T-cell (primary cell): ENCODE results near the gene GASK1A. TPM values are rescaled to one million over a fixed set of nuclear protein-coding genes. Genes with fewer than 3 reads are reported as not detected.

Source experiments
- ATAC-seq, 4 experiments: fragments of 200-7000 bp in 3 of 4; fragments of 150-1000 bp in 1 of 4; cut with Tn5 transposase; replicated peaks in 1 of 4; 1 replicate in 3 of 4; 2 replicates in 1 of 4; pipeline ENCODE4 v1.10.0; 2021; ENCODE audit warnings: moderate library complexity in 3 of 4, mild to moderate bottlenecking in 2 of 4, moderate number of reproducible peaks in 1 of 4
- CTCF ChIA-PET, 2 donors: fragments of 300-600 bp; sonication (Branson Sonifier 250); formaldehyde crosslinking; loops; one replicate each; lab custom pipeline; 2022; ENCODE audit warnings: antibody characterized with exemption in 2 of 2; lab: Charles Lee
- POLR2A ChIA-PET, 2 donors: fragments of 300-600 bp; sonication (Branson Sonifier 250); formaldehyde crosslinking; loops; one replicate each; lab custom pipeline; 2022; ENCODE audit warnings: antibody characterized with exemption in 2 of 2; lab: Charles Lee
- DNase-seq, 35 experiments: peaks; one replicate each; pipeline versions ENCODE4 v3.0.0 to v3.0.0-alpha.2; 2013 to 2023
- H3K27ac ChIP-seq: one replicate; pipeline ENCODE4 v1.5.1; 2013; ENCODE audit warnings: low read length
- H3K27me3 ChIP-seq, 2 experiments: replicated peaks in 1 of 2; 1 replicate in 1 of 2; 2 replicates in 1 of 2; pipeline versions ENCODE4 v1.6.1 to v1.7.0; 2013; ENCODE audit warnings: low read length in 1 of 2, mixed read lengths in 1 of 2; ENCODE audit not compliant: control insufficient read depth in 2 of 2, insufficient read depth in 2 of 2; ENCODE audit errors: extremely low read depth in 1 of 2
- H3K36me3 ChIP-seq, 2 donors: 1 replicate in 1 of 2; 2 replicates in 1 of 2; pipeline versions ENCODE4 v1.6.1 to v1.7.0; 2013; ENCODE audit warnings: low read length in 1 of 2; ENCODE audit not compliant: control insufficient read depth in 2 of 2, insufficient read depth in 1 of 2; ENCODE audit errors: extremely low read depth in 1 of 2
- H3K4me1 ChIP-seq, 2 experiments: 1 replicate in 1 of 2; 2 replicates in 1 of 2; pipeline versions ENCODE4 v1.6.1 to v1.7.0; 2013; ENCODE audit warnings: low read length in 2 of 2, mixed read lengths in 1 of 2; ENCODE audit not compliant: insufficient read depth in 2 of 2, control insufficient read depth in 1 of 2; ENCODE audit errors: extremely low read depth in 1 of 2
- H3K4me3 ChIP-seq, 2 donors: 1 replicate in 1 of 2; 2 replicates in 1 of 2; pipeline versions ENCODE4 v1.5.1 to v1.7.0; 2013; ENCODE audit warnings: mild to moderate bottlenecking in 2 of 2, low read length in 1 of 2, moderate library complexity in 1 of 2; ENCODE audit not compliant: control insufficient read depth in 1 of 2; ENCODE audit errors: extremely low read depth in 1 of 2
- H3K9me3 ChIP-seq: 2 replicates; pipeline ENCODE4 v1.7.0; 2013
- H3K27ac Mint-ChIP-seq, 2 donors: one replicate each; pipeline ENCODE4 v1.8.0; 2020 to 2021; ENCODE audit warnings: mild to moderate bottlenecking in 2 of 2, mixed read lengths in 2 of 2
- H3K27me3 Mint-ChIP-seq, 2 donors: one replicate each; pipeline ENCODE4 v1.8.0; 2021 to 2022; ENCODE audit warnings: mixed read lengths in 2 of 2
- H3K36me3 Mint-ChIP-seq: one replicate; pipeline ENCODE4 v1.8.0; 2021; ENCODE audit warnings: mixed read lengths
- H3K4me1 Mint-ChIP-seq, 3 donors: one replicate each; pipeline ENCODE4 v1.8.0; 2020 to 2022; ENCODE audit warnings: mixed read lengths in 3 of 3, mild to moderate bottlenecking in 1 of 3
- H3K4me3 Mint-ChIP-seq, 3 donors: one replicate each; pipeline ENCODE4 v1.8.0; 2020 to 2022; ENCODE audit warnings: mild to moderate bottlenecking in 3 of 3, mixed read lengths in 3 of 3, moderate library complexity in 3 of 3
- H3K9me3 Mint-ChIP-seq, 3 donors: one replicate each; pipeline ENCODE4 v1.8.0; 2020 to 2022; ENCODE audit warnings: mixed read lengths in 3 of 3
- WGBS: methylation state at CpG from one replicate; pipeline ENCODE4 v1.1.5; 2013; ENCODE audit warnings: missing lambda C conversion rate; ENCODE audit not compliant: insufficient coverage; 5-methylcytosine and 5-hydroxymethylcytosine counted together
- total RNA-seq, 35 experiments: library from RNA in 6 of 35; stranded (reverse) in 6 of 35; fragments of 120-200 nt in 1 of 35; gene quantifications; one replicate each; pipeline versions ENCODE4 v1.2.1 to v1.2.4 and lab custom pipeline; 2013 to 2026

The GASK1A gene
- total RNA-seq, 5 donors from 2014 or later (not counting 1 experiment from before 2014, with no cell fraction given) = 0.10 to 0.49 (median 0.17) TPM; not detected in 1

DNA sequence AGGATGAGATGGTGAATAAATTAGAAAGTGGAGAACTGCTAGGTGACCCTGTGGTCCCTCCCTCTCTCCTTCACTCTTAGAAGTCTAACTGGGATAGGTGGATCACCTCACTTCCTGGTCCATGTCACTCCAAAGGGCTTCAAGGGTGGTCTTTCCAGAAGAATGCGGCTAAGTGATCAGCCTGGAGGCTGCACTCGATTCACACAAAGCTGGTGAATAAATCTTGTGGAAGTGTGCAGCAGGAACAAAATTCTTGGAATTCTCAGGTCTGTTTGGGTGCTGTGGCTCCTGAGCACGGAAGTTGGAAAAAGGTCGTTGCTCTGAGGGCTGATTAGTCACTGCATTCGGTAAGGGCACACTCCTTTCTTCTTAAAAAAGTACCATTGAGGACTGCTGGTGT, 46.3 kb downstream of the GASK1A start:
- Histone ChIP-seq H3K27ac (peak overlapping the region; percentile 63), H3K9me3 (no peaks in the 10 kb centered on the region), H3K4me1 (peaks cover 41 to 66% of the 10 kb centered on the region in 2 experiments), H3K4me3 (no peak overlapping the region), H3K27me3 (no peaks in the 10 kb centered on the region), H3K36me3 (no peaks in the 10 kb centered on the region)
- Mint-ChIP-seq H3K9me3 (peaks cover 0 to 3% (median 0%) of the 10 kb centered on the region in 3 donors), H3K4me1 (peaks cover 65 to 82% (median 66%) of the 10 kb centered on the region in 3 donors), H3K4me3 (peak overlapping the region in 1 of 3 donors; percentile 81), H3K36me3 (no peaks in the 10 kb centered on the region), H3K27ac (peak overlapping the region; percentile 93 to 98), H3K27me3 (no peaks in the 10 kb centered on the region)
- no peak for DNase-seq
- POLR2A ChIA-PET = no interaction called here
- ATAC-seq = no peak
- CTCF ChIA-PET = no interaction called here
- 77% methylated on average over 5 of the region's 5 CpGs for WGBS

DNA sequence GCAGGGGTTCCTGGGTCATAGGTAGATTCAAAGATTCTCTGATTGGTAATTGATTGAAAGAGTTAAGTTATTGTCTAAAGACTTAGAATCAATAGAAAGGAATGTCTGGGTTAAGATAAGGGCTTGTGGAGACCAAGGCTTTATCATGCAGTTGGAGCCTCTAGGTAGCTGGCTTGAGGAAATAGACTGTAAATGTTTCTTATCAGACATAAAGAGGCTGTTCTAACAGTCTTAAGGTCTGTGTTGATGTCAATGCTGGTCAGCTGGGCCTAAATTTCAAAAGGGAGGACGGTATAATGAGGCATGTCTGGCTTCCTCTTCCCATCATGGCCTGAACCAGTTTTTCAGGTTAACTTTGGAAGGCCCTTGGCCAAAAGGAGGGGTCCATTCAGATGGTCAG, 48.9 kb downstream of the GASK1A start:
- DNase-seq (no peak), ATAC-seq (no peak)
- H3K4me3 ChIP-seq = no peak overlapping the region
- ChIA-PET CTCF (no interaction called here), POLR2A (interaction anchor here in 1 of 2 donors (0.6 kb wide), 1 partner anchor 31 kb away, joined by 4 read pairs; no protein-coding TSS in a partner anchor)
- H3K36me3 ChIP-seq = no peaks in the 10 kb centered on the region
- H3K4me3 Mint-ChIP-seq = no peak overlapping the region
- H3K4me1 Mint-ChIP-seq = peaks cover 39 to 71% (median 40%) of the 10 kb centered on the region in 3 donors
- H3K27me3 ChIP-seq = no peaks in the 10 kb centered on the region
- 100% methylated on average over 1 of the region's 1 CpG for WGBS
- no peak overlapping the region for H3K27ac Mint-ChIP-seq
- no peaks in the 10 kb centered on the region for H3K27me3 Mint-ChIP-seq
- peaks cover 24 to 45% of the 10 kb centered on the region in 2 experiments for H3K4me1 ChIP-seq
- no peaks in the 10 kb centered on the region for H3K9me3 ChIP-seq
- no peaks in the 10 kb centered on the region for H3K36me3 Mint-ChIP-seq
- H3K27ac ChIP-seq = no peak overlapping the region
- H3K9me3 Mint-ChIP-seq = no peaks in the 10 kb centered on the region

DNA sequence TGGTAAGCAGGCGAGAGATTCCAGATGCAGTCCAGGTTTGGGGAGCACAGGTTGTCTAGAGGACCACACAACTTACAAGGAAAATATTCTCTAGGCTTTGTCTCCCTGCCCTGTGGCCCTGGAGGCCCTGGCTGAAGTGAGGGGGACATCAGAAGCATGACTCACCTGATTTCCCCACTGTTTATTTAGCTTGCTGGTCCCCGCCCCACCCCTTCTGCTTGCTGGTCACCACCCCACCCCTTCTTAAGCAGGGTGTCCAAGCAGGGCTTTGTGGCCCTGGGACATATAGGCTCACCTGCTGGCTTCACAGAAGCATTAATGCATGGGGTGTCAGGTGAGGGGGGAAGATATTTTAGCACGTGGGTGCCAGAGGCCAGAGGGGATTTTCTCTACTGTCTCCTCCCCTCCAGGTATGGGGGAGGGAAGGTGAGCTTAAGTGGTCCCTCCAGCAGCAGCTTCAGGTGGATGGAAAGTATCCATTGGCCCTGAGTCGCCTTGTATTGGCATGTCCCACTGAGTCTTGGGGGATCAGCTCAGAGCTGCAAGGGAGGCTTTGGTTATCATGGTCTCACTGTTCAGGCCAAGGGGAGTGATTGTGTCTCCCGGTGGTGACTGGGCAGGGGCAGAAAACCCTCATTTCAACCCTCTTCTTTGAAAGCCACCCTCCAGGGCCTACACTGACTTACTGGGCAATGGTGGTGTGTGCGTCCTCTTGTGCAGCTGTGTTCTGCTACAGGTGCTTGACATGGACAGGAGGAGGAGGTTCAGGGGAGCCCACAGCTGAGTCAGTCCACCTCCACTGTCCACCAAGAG, 49.8 kb downstream of the GASK1A start:
- Mint-ChIP-seq H3K27ac (no peak overlapping the region), H3K4me3 (no peak overlapping the region), H3K4me1 (peaks cover 30 to 62% (median 31%) of the 10 kb centered on the region in 3 donors), H3K27me3 (no peaks in the 10 kb centered on the region), H3K9me3 (no peaks in the 10 kb centered on the region), H3K36me3 (no peaks in the 10 kb centered on the region)
- CTCF ChIA-PET = interaction anchor here in 1 of 2 donors (0.5 kb wide), 1 partner anchor 1412 kb away, joined by 3 read pairs; no protein-coding TSS in a partner anchor
- Histone ChIP-seq H3K4me1 (peaks cover 15 to 36% of the 10 kb centered on the region in 2 experiments), H3K36me3 (no peaks in the 10 kb centered on the region), H3K9me3 (no peaks in the 10 kb centered on the region), H3K27ac (no peak overlapping the region), H3K4me3 (no peak overlapping the region), H3K27me3 (no peaks in the 10 kb centered on the region)
- WGBS = 93% methylated on average over 2 of the region's 6 CpGs
- DNase-seq (no peak), ATAC-seq (no peak)
- POLR2A ChIA-PET = no interaction called here

DNA sequence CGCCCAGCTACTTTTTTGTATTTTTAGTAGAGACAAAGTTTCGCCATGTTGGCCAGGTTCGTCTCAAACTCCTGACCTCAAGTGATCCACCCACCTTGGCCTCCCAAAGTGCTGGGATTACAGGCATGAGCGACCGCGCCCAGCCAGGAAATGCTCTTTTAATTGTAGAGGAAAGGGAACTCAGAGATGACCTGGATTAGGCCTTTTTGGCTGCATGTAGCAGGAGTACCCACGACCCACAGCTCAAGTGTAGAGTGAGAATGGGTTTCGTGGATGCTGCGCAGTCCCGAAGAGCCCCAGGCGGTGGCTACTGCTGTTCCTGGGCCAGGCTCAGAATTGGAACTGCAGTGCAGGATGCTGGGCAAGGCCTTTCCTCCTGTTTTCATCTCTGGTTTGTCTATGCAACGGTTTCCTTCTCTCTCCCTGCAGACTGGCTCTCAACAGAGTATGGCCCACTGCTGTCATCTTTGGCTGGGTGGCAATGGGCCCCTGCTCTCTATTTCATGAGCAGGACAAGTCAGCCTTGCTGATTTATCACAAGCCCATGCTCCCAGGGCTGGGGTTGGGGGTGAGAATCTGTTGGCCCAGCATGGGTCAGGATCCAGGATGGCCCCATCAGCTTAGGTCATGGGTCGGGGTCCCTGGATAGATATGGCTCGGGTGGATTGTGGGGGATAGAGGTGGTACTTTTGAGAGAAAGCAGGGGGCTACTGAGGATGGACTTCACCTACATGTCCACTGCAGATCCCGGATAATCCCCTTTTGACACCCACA, 51.2 kb downstream of the GASK1A start:
- H3K4me1 Mint-ChIP-seq = peaks cover 15 to 47% (median 16%) of the 10 kb centered on the region in 3 donors
- CTCF ChIA-PET = no interaction called here

DNA sequence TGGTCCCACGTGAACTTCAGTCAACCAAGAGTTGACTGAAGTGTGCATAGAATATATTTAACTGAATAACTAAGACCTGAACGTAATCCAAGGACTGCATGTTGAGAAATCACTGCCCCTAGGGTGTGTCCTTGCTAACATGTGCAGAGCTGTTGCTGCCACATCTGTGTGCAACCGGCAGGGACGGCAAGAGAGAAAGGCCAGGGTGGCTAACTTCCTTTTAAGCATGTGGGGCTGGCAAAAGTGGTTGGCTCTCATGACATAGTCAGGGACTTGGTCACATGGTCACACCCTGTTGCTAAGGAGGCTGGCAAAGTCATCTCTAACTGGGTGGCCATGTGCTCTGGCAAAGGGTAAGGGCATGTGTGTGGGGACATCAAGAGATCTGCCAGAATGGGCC, 52.4 kb downstream of the GASK1A start:
- no peak for DNase-seq
- no peaks in the 10 kb centered on the region for H3K9me3 Mint-ChIP-seq

More for the DNA sequence above, 51.2 kb downstream of the GASK1A start:
- Mint-ChIP-seq H3K36me3 (no peaks in the 10 kb centered on the region), H3K27me3 (no peaks in the 10 kb centered on the region), H3K4me3 (no peak overlapping the region), H3K9me3 (no peaks in the 10 kb centered on the region), H3K27ac (no peak overlapping the region)
- DNase-seq (no peak), ATAC-seq (no peak)
- Histone ChIP-seq H3K27me3 (no peaks in the 10 kb centered on the region), H3K9me3 (no peaks in the 10 kb centered on the region), H3K27ac (no peak overlapping the region), H3K4me3 (no peak overlapping the region), H3K36me3 (no peaks in the 10 kb centered on the region), H3K4me1 (peaks cover 5 to 25% of the 10 kb centered on the region in 2 experiments)
- 89% methylated on average over 6 of the region's 15 CpGs for WGBS
- POLR2A ChIA-PET = no interaction called here

DNA sequence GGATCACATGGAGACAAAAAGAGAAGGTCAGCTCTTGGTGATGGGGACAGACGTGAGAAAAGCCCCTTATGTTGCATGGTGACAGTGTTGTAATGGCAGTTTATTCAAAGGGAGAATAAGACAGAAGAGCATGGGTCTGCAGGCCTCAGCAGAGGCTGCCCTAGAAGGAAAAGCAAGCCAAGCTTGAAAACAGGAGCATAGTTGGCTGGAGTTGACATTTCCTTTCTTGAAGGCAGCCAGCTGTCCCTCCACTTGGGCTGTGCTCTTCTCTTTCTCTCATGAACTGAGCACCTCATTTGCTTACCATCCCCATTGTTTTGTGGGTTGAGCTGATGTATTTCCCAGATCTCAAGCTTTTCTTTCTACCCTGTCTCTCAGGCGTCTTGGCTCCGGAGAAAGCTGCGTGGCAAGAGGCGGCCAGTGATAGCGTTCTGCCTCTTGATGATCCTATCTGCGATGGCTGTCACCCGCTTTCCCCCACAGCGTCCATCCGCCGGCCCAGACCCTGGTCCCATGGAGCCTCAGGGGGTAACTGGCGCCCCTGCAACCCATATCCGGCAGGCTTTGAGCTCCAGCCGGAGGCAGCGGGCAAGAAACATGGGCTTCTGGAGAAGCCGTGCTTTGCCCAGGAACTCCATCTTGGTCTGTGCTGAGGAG, 52.9 kb downstream of the GASK1A start:
- Histone ChIP-seq H3K27ac (no peak overlapping the region), H3K4me3 (no peak overlapping the region), H3K27me3 (peaks cover 0 to 3% of the 10 kb centered on the region in 2 experiments), H3K4me1 (peaks cover 0 to 30% of the 10 kb centered on the region in 2 experiments), H3K9me3 (no peaks in the 10 kb centered on the region), H3K36me3 (no peaks in the 10 kb centered on the region)
- peaks cover 7 to 30% (median 12%) of the 10 kb centered on the region in 3 donors for H3K4me1 Mint-ChIP-seq
- no peak overlapping the region for H3K27ac Mint-ChIP-seq
- ChIA-PET CTCF (no interaction called here), POLR2A (no interaction called here)
- no peaks in the 10 kb centered on the region for H3K36me3 Mint-ChIP-seq
- H3K4me3 Mint-ChIP-seq = no peak overlapping the region
- DNase-seq (no peak), ATAC-seq (no peak)
- H3K27me3 Mint-ChIP-seq = no peaks in the 10 kb centered on the region
- WGBS = 92% methylated on average over 16 of the region's 16 CpGs
- H3K9me3 Mint-ChIP-seq = no peaks in the 10 kb centered on the region

More for the DNA sequence above, 52.4 kb downstream of the GASK1A start:
- Mint-ChIP-seq H3K27ac (no peak overlapping the region), H3K4me3 (no peak overlapping the region), H3K4me1 (peaks cover 7 to 36% (median 8%) of the 10 kb centered on the region in 3 donors), H3K36me3 (no peaks in the 10 kb centered on the region), H3K27me3 (no peaks in the 10 kb centered on the region)
- Histone ChIP-seq H3K27me3 (peaks cover 0 to 3% of the 10 kb centered on the region in 2 experiments), H3K36me3 (no peaks in the 10 kb centered on the region), H3K9me3 (no peaks in the 10 kb centered on the region), H3K27ac (no peak overlapping the region), H3K4me1 (peaks cover 0 to 25% of the 10 kb centered on the region in 2 experiments), H3K4me3 (no peak overlapping the region)
- POLR2A ChIA-PET = no interaction called here
- CTCF ChIA-PET = no interaction called here
- WGBS = 60% methylated on average over 4 of the region's 4 CpGs
- no peak for ATAC-seq
